H1 (cell line): ENCODE measurements around the gene APBB3. TPM values are rescaled to one million over a fixed set of nuclear protein-coding genes. Genes with fewer than 3 reads are reported as not detected.

Experiments
- ASH2L ChIP-seq: fragments of 200-600, 300-600 bp; sonication (generic); IDR thresholded peaks from one replicate; pipeline ENCODE4 v1.7.1; 2017; ENCODE audit warnings: low read length
- EGR1 ChIP-seq: IDR thresholded peaks from 2 replicates; pipeline ENCODE4 v1.6.1; 2011; ENCODE audit warnings: low read depth, low read length, borderline replicate concordance
- EP300 ChIP-seq, 2 experiments: IDR thresholded peaks; 1 replicate in 1 of 2; 2 replicates in 1 of 2; pipeline ENCODE4 v1.6.1; 2011 to 2012; ENCODE audit warnings: low read depth in 2 of 2, low read length in 2 of 2, mild to moderate bottlenecking in 2 of 2, borderline replicate concordance in 1 of 2, inconsistent platforms in 1 of 2, moderate library complexity in 1 of 2
- HDAC6 ChIP-seq: IDR thresholded peaks from one replicate; pipeline ENCODE4 v1.7.1; 2012; ENCODE audit warnings: low read depth, mild to moderate bottlenecking, inconsistent platforms, low read length, moderate library complexity
- POLR2A ChIP-seq, 2 experiments: IDR thresholded peaks; 1 replicate in 1 of 2; 2 replicates in 1 of 2; pipeline ENCODE4 v1.6.1; 2011; ENCODE audit warnings: low read depth in 2 of 2, low read length in 2 of 2, mild to moderate bottlenecking in 2 of 2; ENCODE audit errors: control extremely low read depth in 1 of 2
- RNF2 ChIP-seq: fragments of 200-900, 300-1000 bp; sonication (generic); IDR thresholded peaks from 2 replicates; pipeline ENCODE4 v1.7.1; 2016; ENCODE audit warnings: borderline replicate concordance, low read depth, mild to moderate bottlenecking, antibody characterized with exemption, low read length; ENCODE audit not compliant: poor library complexity, severe bottlenecking; ENCODE audit errors: missing control alignments
- ZNF274 ChIP-seq: IDR thresholded peaks from 2 replicates; pipeline ENCODE4 v1.7.0; 2012; ENCODE audit warnings: low read length, borderline replicate concordance; ENCODE audit errors: extremely low read depth
- polyA plus RNA-seq, 7 experiments: library from polyadenylated mRNA; depleted of rRNA in 3 of 7; stranded (reverse) in 5 of 7; unstranded in 2 of 7; fragments of >200 nt in 5 of 7; fragments of 200-250 nt in 2 of 7; gene quantifications; 1 replicate in 5 of 7; 2 replicates in 1 of 7; 4 replicates in 1 of 7; pipeline versions ENCODE4 v1.2.1 to v1.2.3, GENCODE V29; 2011 to 2013; ENCODE audit warnings: missing spikeins in 2 of 7, mixed read lengths in 2 of 7
- total RNA-seq: library from RNA; stranded (reverse); fragmentation: NEBNext Ultra II Directional; extraction: Animal tissue kit (Norgen Biotek cat#: 25700); gene quantifications from 2 replicates; pipeline ENCODE4 v1.2.1, GENCODE V29; 2021

Gene APBB3
- total and polyA plus RNA-seq, 2 of the 8 experiments (the other 6 are each of a cell fraction or from before 2014, with no cell fraction given), result 16.0 to 21.9 TPM

DNA sequence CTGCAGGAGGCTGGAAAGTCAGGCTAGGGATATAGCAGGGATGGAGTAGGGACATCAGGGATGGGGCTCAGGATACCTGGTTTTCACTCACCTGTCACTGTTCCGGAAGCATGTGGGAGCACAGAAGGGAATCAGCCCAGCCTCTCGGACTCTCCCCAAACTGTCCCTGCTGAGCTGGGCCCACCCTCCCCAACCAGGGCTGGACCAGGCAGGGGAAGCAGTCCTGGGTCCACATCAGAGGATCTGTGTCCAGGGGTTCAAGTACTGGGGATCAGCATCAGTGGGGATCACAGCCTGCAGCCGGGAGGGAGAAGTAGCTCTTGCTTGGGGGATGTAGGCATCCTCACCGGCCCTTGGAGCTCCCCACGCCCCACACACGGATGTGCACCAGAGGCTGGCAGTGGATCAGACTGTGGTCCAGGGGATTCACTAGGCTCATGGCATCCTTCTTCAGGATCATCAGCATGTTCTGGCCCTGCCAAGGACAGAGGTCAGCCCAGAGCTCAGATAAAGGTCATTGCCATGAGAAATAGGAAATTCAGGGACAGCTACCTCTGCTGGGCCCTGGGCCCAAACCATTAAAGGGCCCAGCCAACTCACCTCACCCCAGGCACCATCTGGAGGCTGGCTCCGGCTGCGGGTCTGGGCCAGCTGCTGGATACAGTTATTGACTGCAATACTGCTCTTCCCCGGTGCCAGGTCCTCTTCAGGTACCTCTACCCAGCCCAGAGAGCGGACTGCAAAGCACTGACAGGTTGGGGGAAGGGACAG is 2.5 kb downstream of the APBB3 start (continued):
- TF ChIP-seq EGR1, result no peak
- TF ChIP-seq ZNF274, result no peak
- TF ChIP-seq ASH2L, result no peak
- TF ChIP-seq RNF2, result no peak
- no peak for TF ChIP-seq HDAC6
- no peak for TF ChIP-seq EP300 (IDR thresholded peaks at IDR 0.05; ENCODE audit: borderline replicate concordance in 1 of 2, low read depth in 2 of 2, low read length in 2 of 2)
- TF ChIP-seq POLR2A (IDR thresholded peaks at IDR 0.05; ENCODE audit: control extremely low read depth in 1 of 2, low read depth in 2 of 2, low read length in 2 of 2), result no peak
